Measurements from ENCODE around the gene CCDC87. TPM values are rescaled to one million over a fixed set of nuclear protein-coding genes. Genes with fewer than 3 reads are reported as not detected.

Gene CCDC87
- total and polyA plus RNA-seq, 9 donors, result 0.13 to 0.60 (median 0.45) TPM

DNA sequence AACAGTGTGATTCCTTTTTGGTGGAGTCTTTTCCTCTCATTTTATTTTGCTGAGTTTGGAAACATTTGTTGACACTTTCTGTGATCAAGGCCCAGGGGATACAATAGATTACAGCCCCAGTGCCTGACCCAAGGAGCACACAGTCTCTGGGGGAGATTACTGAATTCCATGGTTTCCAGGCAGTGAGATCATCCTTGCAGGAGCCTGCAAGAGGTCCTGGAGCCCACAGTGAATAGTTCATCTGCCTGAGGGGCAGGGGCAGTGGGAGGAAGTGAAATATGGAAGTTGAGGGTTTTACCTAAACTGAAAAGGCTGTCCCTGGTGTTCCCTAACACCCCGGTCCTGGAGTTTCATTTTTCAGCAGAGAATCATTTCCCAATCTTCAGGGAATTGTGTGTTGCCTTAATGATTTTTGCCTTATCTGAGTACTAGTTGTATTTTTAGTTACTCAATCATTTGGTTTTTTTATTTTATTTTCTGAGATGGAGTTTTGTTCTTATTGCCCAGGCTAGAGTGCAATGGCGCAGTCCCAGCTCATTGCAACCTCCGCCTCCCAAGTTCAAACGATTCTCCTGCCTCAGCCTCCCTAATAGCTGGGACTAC lies 7.9 kb upstream of the CCDC87 start:
- H3K27ac ChIP-seq, result no peak overlapping the region
- TF ChIP-seq EP300 (IDR thresholded peaks at IDR 0.05), result no peak
- TF ChIP-seq CTCF (IDR thresholded peaks at IDR 0.05), result no peak
- TF ChIP-seq POLR2A (IDR thresholded peaks at IDR 0.05), result no peak

GRCh38 chr11:66600219-66600618 lies 7.4 kb upstream of the CCDC87 start:
- intact Hi-C loops (cut with DNase I), result no loop called here
- 80 to 89% (median 89%) methylated on average over 2 of the region's 2 CpGs for WGBS, 3 donors
- Histone ChIP-seq H3K27me3 (no peaks in the 10 kb centered on the region), H3K9me3 (no peaks in the 10 kb centered on the region), H3K27ac (no peak overlapping the region), H3K4me1 (ENCODE audit: insufficient read depth) (peaks cover 2% of the 10 kb centered on the region), H3K4me3 (no peak overlapping the region), H3K36me3 (no peaks in the 10 kb centered on the region)
- DNase-seq, result no peak
- TF ChIP-seq EP300 (IDR thresholded peaks at IDR 0.05), result no peak
- no peak for TF ChIP-seq CTCF (IDR thresholded peaks at IDR 0.05)
- TF ChIP-seq POLR2A (IDR thresholded peaks at IDR 0.05), result no peak

More for the DNA sequence above, 7.9 kb upstream of the CCDC87 start:
- Histone ChIP-seq H3K27me3 (no peaks in the 10 kb centered on the region), H3K36me3 (no peaks in the 10 kb centered on the region), H3K4me1 (ENCODE audit: insufficient read depth) (peaks cover under 1% of the 10 kb centered on the region), H3K4me3 (no peak overlapping the region), H3K9me3 (no peaks in the 10 kb centered on the region)
- 82 to 93% (median 92%) methylated on average over 4 of the region's 4 CpGs for WGBS, 3 donors
- DNase-seq, result no peak
- intact Hi-C loops (cut with DNase I), result no loop called here

- no peak for DNase-seq
- Histone ChIP-seq H3K9me3 (no peaks in the 10 kb centered on the region), H3K4me1 (ENCODE audit: insufficient read depth) (peaks cover 8% of the 10 kb centered on the region), H3K27me3 (no peaks in the 10 kb centered on the region), H3K27ac (no peak overlapping the region), H3K36me3 (no peaks in the 10 kb centered on the region), H3K4me3 (no peak overlapping the region)
- TF ChIP-seq CTCF (IDR thresholded peaks at IDR 0.05) (no peak), POLR2A (IDR thresholded peaks at IDR 0.05) (no peak), EP300 (IDR thresholded peaks at IDR 0.05) (no peak)
- intact Hi-C loops (cut with DNase I), result loop anchor here in 1 of 4 donors (10.0 kb wide), 1 partner anchor 76 kb away; the partner anchor contains the start of gene RBM4B
- WGBS, 3 donors, result 92 to 96% (median 96%) methylated on average over 6 of the region's 6 CpGs
These were observed 6.1 kb upstream of the CCDC87 start for GRCh38 chr11:66598993-66599392.

DNA sequence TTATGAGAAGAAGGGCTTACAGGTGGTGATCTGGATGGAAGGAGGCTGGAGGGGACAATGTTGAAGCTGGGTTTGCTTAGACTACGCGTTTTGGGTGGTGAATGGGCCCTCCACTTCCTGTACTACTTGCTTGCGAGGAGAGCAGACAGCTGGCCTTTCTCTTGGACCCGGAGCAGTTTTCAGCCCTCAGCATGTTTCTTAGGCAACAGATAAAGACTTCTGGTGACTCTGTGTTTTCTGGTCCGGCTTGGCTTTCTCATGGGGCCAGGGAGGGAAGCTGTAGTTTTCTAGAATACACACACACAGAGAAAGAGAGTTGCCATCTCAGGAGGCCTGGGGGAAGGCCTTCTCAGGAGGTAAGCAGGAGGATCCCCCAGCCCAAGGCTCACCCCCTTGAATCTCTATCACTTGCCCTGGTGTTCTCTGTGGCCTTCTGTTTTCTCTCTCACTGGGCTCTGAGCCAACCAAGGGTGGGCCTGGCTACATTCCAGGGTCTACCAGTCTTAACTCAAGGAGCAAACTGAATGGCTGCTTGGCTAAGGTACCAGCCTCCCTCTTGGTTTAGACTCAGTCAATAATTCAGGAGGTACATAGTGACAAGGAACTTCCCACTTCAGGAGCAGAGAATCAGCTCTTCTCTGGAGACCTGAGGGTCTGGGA lies 2.5 kb upstream of the CCDC87 start:
- intact Hi-C loops (cut with DNase I), result loop anchor here in 1 of 4 donors (10.0 kb wide), 1 partner anchor 79 kb away; the partner anchor contains the start of gene RBM4B
- TF ChIP-seq EP300 (IDR thresholded peaks at IDR 0.05) (no peak), POLR2A (IDR thresholded peaks at IDR 0.05) (no peak), CTCF (IDR thresholded peaks at IDR 0.05) (no peak)
- H3K4me1 ChIP-seq (ENCODE audit: insufficient read depth), result peaks cover 14% of the 10 kb centered on the region
- H3K9me3 ChIP-seq, result no peaks in the 10 kb centered on the region
- no peaks in the 10 kb centered on the region for H3K27me3 ChIP-seq
- DNase-seq, result peak; percentile 51 to 75 (median 71)
- no peaks in the 10 kb centered on the region for H3K36me3 ChIP-seq
- peak overlapping the region in 1 of 2 donors; percentile 51 for H3K27ac ChIP-seq
- H3K4me3 ChIP-seq, result no peak overlapping the region
- 3 to 16% (median 10%) methylated on average over 5 of the region's 5 CpGs for WGBS, 3 donors

Data from ovary (tissue), 9 donors.